ENCODE data around the gene RHOXF1.
"Not testable (repeated sequence)": the region's sequence is repeated elsewhere in the genome, so short reads cannot be mapped to it uniquely, and the experiment has no call there.

Gene RHOXF1

DNA sequence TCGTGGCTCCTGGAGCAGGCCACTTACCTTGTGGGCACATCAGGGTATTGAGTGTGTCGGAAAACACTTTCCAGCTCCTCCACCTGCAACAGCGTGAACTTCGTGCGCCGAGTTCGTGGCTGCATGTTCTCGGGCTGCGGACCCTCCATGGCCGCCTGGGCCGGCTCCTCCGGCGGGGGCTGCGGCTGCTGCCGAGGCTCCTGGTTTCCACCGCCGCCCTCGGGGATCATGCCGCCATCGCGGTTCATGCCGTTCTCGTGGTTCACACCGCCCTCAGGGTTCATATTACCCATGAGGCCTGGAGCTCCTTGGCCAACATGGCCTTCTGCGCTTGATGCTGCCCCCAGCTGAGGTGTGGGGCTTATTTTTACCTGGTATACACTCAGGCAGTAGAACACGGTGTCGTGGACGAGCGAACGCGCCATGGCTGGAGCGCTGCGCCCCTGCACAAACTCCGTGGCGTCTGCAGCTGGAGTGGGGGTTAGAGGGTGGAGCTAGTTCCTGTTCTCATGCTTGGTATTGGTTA lies at the start of gene RHOXF1:
TSS of gene RHOXF1 (minus strand) at position 476 of the 526 bp plus-strand sequence. CDS start at position 425, 51 bp downstream.
- H3K27ac Mint-ChIP-seq: no peak within 1 kb of the TSS
- no peaks in the 10 kb centered on the region for H3K9me3 Mint-ChIP-seq
- no peak for DNase-seq (ENCODE audit: low spot score)
- H3K4me3 Mint-ChIP-seq: no peak within 1 kb of the TSS
- H3K27me3 Mint-ChIP-seq (ENCODE audit: low read depth): no peaks in the 10 kb centered on the region
- H3K4me1 Mint-ChIP-seq (ENCODE audit: low read depth): no peaks in the 10 kb centered on the region
- H3K36me3 Mint-ChIP-seq (ENCODE audit: low read depth): no peaks in the 10 kb centered on the region

DNA sequence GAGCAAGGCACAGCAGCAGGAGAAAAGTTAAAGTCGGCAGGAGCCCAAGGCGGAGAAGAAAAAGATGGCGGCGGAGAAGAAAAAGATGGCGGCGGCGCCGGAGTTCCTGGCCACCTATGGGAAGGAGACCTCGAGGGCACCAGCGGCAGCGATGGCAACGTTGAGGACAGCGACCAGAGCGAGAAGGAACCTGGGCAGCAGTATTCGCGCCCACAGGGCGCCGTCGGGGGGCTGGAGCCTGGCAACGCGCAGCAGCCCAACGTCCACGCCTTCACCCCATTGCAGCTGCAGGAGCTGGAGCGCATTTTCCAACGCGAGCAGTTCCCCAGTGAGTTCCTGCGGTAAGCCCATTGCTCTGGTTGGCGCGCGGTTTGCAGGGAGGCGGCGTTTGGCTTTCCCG lies 43.4 kb upstream of the RHOXF1 start:
- not testable (repeated sequence) for H3K27ac Mint-ChIP-seq; H3K9me3 Mint-ChIP-seq; H3K36me3 Mint-ChIP-seq (ENCODE audit: low read depth); H3K4me3 Mint-ChIP-seq; H3K27me3 Mint-ChIP-seq (ENCODE audit: low read depth); DNase-seq (ENCODE audit: low spot score); H3K4me1 Mint-ChIP-seq (ENCODE audit: low read depth)

- not testable (repeated sequence) for H3K36me3 Mint-ChIP-seq (ENCODE audit: low read depth); H3K27me3 Mint-ChIP-seq (ENCODE audit: low read depth); DNase-seq (ENCODE audit: low spot score); H3K4me3 Mint-ChIP-seq; H3K27ac Mint-ChIP-seq; H3K4me1 Mint-ChIP-seq (ENCODE audit: low read depth); H3K9me3 Mint-ChIP-seq
Observed at GRCh38 chrX:120158313-120158712, 42.6 kb upstream of the RHOXF1 start, which contains the start of gene RHOXF2. RHOXF2 (plus strand) TSS chrX:120158613; CDS start chrX:120158751, 138 bp downstream.

- not testable (repeated sequence) for DNase-seq (ENCODE audit: low spot score); H3K4me3 Mint-ChIP-seq; H3K27ac Mint-ChIP-seq; H3K9me3 Mint-ChIP-seq; H3K36me3 Mint-ChIP-seq (ENCODE audit: low read depth); H3K4me1 Mint-ChIP-seq (ENCODE audit: low read depth); H3K27me3 Mint-ChIP-seq (ENCODE audit: low read depth)
Observed at GRCh38 chrX:120150109-120150744, 34.5 kb upstream of the RHOXF1 start.

GRCh38 chrX:120147537-120147936 lies 31.8 kb upstream of the RHOXF1 start:
- Mint-ChIP-seq H3K9me3 (peaks cover 6% of the 10 kb centered on the region), H3K4me1 (ENCODE audit: low read depth) (peaks cover 10% of the 10 kb centered on the region), H3K27me3 (ENCODE audit: low read depth) (no peaks in the 10 kb centered on the region), H3K4me3 (no peak overlapping the region), H3K36me3 (ENCODE audit: low read depth) (no peaks in the 10 kb centered on the region), H3K27ac (no peak overlapping the region)
- no peak for DNase-seq (ENCODE audit: low spot score)

DNA sequence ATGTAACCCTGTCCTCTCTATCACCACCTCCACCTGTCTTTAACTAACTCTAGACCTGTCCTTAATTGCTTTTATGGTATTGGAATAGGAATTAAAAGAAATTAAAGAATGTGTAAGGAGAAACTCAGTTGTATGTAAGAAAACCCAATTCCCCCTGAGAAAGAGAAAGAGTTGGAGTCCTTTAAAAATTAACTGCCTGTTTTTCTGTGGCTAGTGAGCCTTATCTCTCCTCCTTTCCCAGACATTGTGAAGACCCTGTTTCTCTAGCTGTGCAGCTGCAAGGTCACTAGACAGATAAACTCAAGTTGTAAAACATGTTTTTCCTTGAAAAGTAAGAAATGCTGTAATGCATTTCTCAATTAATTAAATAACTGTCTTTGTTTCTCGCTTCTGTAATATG lies 30.6 kb upstream of the RHOXF1 start:
- H3K27me3 Mint-ChIP-seq (ENCODE audit: low read depth); H3K36me3 Mint-ChIP-seq (ENCODE audit: low read depth); H3K4me3 Mint-ChIP-seq; H3K9me3 Mint-ChIP-seq; DNase-seq (ENCODE audit: low spot score); H3K4me1 Mint-ChIP-seq (ENCODE audit: low read depth); H3K27ac Mint-ChIP-seq: not testable (repeated sequence)

DNA sequence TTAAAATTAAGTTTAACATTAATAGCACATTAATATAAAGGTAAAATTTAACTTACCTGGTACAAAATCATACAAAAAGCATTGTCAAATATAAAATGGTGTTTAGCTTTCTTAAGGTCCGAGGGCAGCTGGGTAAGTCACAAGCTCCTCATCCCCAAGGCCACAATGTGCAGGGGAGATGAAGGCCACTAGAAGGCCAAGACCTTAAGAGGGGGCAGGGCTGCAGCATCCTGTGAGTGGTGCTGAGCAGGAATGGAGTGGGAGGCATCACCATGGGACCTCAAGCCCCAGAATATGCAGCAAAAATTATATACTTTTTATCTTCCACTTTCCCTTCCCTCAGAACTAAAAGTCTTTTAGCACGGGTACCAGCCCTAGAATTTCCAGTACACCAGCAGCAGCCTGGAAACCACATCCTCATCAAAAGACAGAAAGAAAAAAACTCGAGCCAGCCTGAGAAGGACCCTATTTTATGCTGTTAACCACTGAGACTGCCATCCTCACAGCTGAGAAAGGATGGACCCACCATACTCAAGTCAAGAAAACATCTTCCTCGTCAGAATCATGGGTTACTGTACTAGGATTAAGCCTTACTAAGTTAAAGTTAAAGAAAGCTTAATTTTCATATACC lies 29.7 kb upstream of the RHOXF1 start:
- Mint-ChIP-seq H3K27ac (no peak overlapping the region), H3K4me1 (ENCODE audit: low read depth) (peaks cover 12% of the 10 kb centered on the region), H3K9me3 (peaks cover 6% of the 10 kb centered on the region), H3K4me3 (no peak overlapping the region), H3K27me3 (ENCODE audit: low read depth) (peaks cover 2% of the 10 kb centered on the region), H3K36me3 (ENCODE audit: low read depth) (no peaks in the 10 kb centered on the region)
- DNase-seq (ENCODE audit: low spot score): no peak

GRCh38 chrX:120144178-120144844 lies 28.6 kb upstream of the RHOXF1 start:
- no peak for DNase-seq (ENCODE audit: low spot score)
- H3K27me3 Mint-ChIP-seq (ENCODE audit: low read depth): peaks cover 2% of the 10 kb centered on the region
- H3K27ac Mint-ChIP-seq: no peak overlapping the region
- H3K9me3 Mint-ChIP-seq: peaks cover 6% of the 10 kb centered on the region
- no peaks in the 10 kb centered on the region for H3K36me3 Mint-ChIP-seq (ENCODE audit: low read depth)
- H3K4me1 Mint-ChIP-seq (ENCODE audit: low read depth): peaks cover 12% of the 10 kb centered on the region
- H3K4me3 Mint-ChIP-seq: no peak overlapping the region

DNA sequence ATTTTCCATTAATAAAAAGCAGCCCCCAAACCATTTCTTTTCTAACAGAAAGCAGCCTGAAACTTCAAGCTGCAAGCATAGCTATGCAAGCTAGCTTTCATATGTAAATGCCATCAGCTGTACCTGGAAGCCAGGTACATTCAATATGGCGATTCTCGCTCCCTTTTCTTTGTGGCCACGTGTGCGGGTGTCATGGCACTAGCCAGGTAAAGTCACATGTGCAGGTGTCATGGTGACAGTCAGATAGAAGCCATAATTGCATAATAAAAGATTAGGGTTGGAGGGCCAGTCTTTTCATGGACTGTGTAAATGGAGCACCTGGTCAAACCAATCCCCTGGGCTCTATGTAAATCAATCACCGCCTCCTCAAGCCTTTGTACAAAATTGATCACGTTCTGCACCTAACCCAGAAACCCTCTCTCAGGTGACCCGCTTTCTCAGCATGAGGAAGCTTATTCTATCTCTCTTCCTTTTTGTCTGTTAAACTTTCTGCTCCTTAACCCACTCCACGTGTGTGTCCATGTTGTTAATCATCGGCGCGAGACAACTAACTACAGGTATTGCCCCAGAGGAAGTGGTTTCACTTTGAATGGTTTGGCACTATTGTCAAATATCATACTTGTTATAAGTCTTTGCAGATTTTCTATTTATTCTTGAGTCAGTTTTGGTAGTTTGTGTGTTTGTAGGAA lies 24.7 kb upstream of the RHOXF1 start:
- Mint-ChIP-seq H3K9me3 (no peaks in the 10 kb centered on the region), H3K4me1 (ENCODE audit: low read depth) (peaks cover 5% of the 10 kb centered on the region), H3K4me3 (no peak overlapping the region)

GRCh38 chrX:120137439-120137838 lies 21.7 kb upstream of the RHOXF1 start:
- H3K27me3 Mint-ChIP-seq (ENCODE audit: low read depth): peaks cover 2% of the 10 kb centered on the region
- no peak overlapping the region for H3K27ac Mint-ChIP-seq
- H3K9me3 Mint-ChIP-seq: no peaks in the 10 kb centered on the region
- no peaks in the 10 kb centered on the region for H3K36me3 Mint-ChIP-seq (ENCODE audit: low read depth)
- H3K4me3 Mint-ChIP-seq: no peak overlapping the region
- peaks cover 3% of the 10 kb centered on the region for H3K4me1 Mint-ChIP-seq (ENCODE audit: low read depth)
- DNase-seq (ENCODE audit: low spot score): no peak

More for the DNA sequence above, 24.7 kb upstream of the RHOXF1 start:
- DNase-seq (ENCODE audit: low spot score): no peak
- Mint-ChIP-seq H3K27ac (no peak overlapping the region), H3K27me3 (ENCODE audit: low read depth) (peaks cover 2% of the 10 kb centered on the region), H3K36me3 (ENCODE audit: low read depth) (no peaks in the 10 kb centered on the region)

DNA sequence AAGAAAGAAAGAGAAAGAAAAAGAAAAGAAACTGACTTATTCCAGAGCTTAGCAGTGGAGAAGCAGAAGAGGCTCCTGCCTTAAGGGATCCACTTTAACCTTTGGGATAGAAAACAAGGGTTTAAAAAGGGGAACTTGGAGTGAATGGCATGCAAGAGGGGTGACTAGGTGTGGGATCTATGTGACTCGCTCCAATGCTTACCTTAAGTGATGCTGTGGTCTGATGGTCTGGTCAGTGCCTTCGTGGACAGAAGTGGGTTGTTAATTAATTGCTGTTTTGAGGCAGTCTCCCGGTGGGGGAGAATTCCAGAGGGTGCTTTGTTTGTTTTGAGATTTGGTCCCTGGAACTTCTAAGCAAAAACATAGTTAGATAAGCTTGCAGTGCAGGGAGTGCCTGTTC lies 21.1 kb upstream of the RHOXF1 start:
- Mint-ChIP-seq H3K4me3 (no peak overlapping the region), H3K27me3 (ENCODE audit: low read depth) (peaks cover 2% of the 10 kb centered on the region), H3K27ac (no peak overlapping the region), H3K36me3 (ENCODE audit: low read depth) (no peaks in the 10 kb centered on the region), H3K4me1 (ENCODE audit: low read depth) (peaks cover 3% of the 10 kb centered on the region), H3K9me3 (no peaks in the 10 kb centered on the region)
- DNase-seq (ENCODE audit: low spot score): no peak

DNA sequence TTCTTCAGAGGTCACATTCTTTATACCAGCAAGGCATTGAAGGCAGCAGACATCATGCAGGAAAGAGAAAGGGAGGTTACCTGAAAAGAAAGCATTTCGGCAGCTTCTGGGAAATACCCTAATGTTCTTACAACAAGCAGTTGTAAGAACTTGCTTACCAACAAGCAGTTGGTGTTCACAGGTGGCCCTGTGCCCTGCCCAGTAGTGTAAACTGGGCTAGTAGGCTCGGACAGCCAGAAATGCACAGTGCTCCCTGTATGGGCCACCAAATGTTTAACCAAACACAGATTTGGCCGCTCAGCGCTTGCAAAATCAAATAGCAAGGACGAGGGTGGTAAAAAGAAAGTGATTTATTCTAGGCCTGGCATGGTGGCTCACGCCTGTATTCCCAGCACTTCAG lies 20.4 kb upstream of the RHOXF1 start:
- Mint-ChIP-seq H3K27me3 (ENCODE audit: low read depth) (peaks cover 2% of the 10 kb centered on the region), H3K4me3 (no peak overlapping the region), H3K4me1 (ENCODE audit: low read depth) (peaks cover 3% of the 10 kb centered on the region), H3K9me3 (no peaks in the 10 kb centered on the region), H3K27ac (no peak overlapping the region), H3K36me3 (ENCODE audit: low read depth) (no peaks in the 10 kb centered on the region)
- no peak for DNase-seq (ENCODE audit: low spot score)

- not testable (repeated sequence) for DNase-seq (ENCODE audit: low spot score); H3K27me3 Mint-ChIP-seq (ENCODE audit: low read depth); H3K4me1 Mint-ChIP-seq (ENCODE audit: low read depth); H3K9me3 Mint-ChIP-seq; H3K4me3 Mint-ChIP-seq; H3K36me3 Mint-ChIP-seq (ENCODE audit: low read depth); H3K27ac Mint-ChIP-seq
Observed at GRCh38 chrX:120128306-120128846, 12.7 kb upstream of the RHOXF1 start.

DNA sequence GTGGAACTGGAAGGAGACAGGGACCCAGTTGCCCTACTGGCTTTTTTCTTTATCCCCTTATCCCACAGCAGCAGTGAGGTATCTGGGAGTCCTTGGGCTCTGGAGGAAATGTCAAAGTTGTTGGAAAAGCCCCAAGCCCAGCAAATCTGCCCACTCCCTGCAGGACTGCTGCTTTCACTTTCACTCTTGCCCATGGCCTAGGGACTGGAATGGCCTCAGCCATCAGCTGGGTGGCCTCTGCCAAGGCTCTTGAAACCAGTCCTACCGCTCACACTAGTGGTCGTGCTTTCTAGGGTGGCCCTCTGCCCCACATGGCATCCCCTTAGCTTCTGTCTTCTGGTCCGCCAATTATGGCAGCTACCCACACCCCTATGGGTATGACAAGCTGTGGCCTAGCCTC lies 9.7 kb upstream of the RHOXF1 start:
- no peak overlapping the region for H3K27ac Mint-ChIP-seq
- DNase-seq (ENCODE audit: low spot score): no peak
- no peaks in the 10 kb centered on the region for H3K4me1 Mint-ChIP-seq (ENCODE audit: low read depth)
- H3K36me3 Mint-ChIP-seq (ENCODE audit: low read depth): no peaks in the 10 kb centered on the region
- no peaks in the 10 kb centered on the region for H3K9me3 Mint-ChIP-seq
- no peak overlapping the region for H3K4me3 Mint-ChIP-seq
- no peaks in the 10 kb centered on the region for H3K27me3 Mint-ChIP-seq (ENCODE audit: low read depth)
